IMR-90 (cell line): ENCODE data around the gene DUSP7. TPM values are rescaled to one million over a fixed set of nuclear protein-coding genes. Genes with fewer than 3 reads are reported as not detected.

Experiments
- ATAC-seq: fragments of 200-7000 bp; cut with Tn5 transposase; 2 replicates; pipeline ENCODE4 v1.9.1; 2020; ENCODE audit warnings: low read depth, mild to moderate bottlenecking, moderate library complexity
- BruUV-seq: library from RNA; stranded (reverse); fragments of 400-500 nt; replicated peaks from 2 replicates; lab custom pipeline; 2021; lab: Mats Ljungman, UMichigan
- CTCF ChIA-PET: fragments of 300-600 bp; formaldehyde crosslinking; extraction: SDS; loops from one replicate; lab custom pipeline; 2021; ENCODE audit warnings: antibody characterized with exemption; lab: Yijun Ruan, JAX
- POLR2A ChIA-PET: fragments of 300-600 bp; sonication (Branson Sonifier 250); formaldehyde crosslinking; loops from one replicate; lab custom pipeline; 2022; ENCODE audit warnings: antibody characterized with exemption; ENCODE audit not compliant: unreplicated experiment; lab: Charles Lee
- DNase-seq: peaks from one replicate; pipeline ENCODE4 v3.0.0; 2013
- H2AFZ ChIP-seq: replicated peaks from 2 replicates; pipeline ENCODE3; 2013; ENCODE audit warnings: low read length, mild to moderate bottlenecking; ENCODE audit not compliant: poor library complexity
- H2AK5ac ChIP-seq: 2 replicates; pipeline ENCODE4 v1.6.1; 2013; ENCODE audit warnings: low read depth, low read length, inconsistent platforms
- H2AK9ac ChIP-seq: replicated peaks from 2 replicates; pipeline ENCODE3; 2013; ENCODE audit warnings: mild to moderate bottlenecking, low read depth, low read length, moderate library complexity; ENCODE audit not compliant: poor library complexity
- H2BK120ac ChIP-seq: 2 replicates; pipeline ENCODE4 v1.6.1; 2013; ENCODE audit warnings: low read depth, low read length, inconsistent platforms
- H2BK15ac ChIP-seq: 3 replicates; pipeline ENCODE4 v1.6.1; 2013; ENCODE audit warnings: low read depth, low read length, inconsistent platforms
- H2BK20ac ChIP-seq: 2 replicates; pipeline ENCODE4 v1.6.1; 2013; ENCODE audit warnings: low read depth, mild to moderate bottlenecking, inconsistent platforms, low read length, moderate library complexity
- H2BK5ac ChIP-seq: 2 replicates; pipeline ENCODE4 v1.6.1; 2013; ENCODE audit warnings: mild to moderate bottlenecking, low read depth, low read length, inconsistent platforms; ENCODE audit not compliant: poor library complexity, severe bottlenecking
- H3K14ac ChIP-seq: replicated peaks from 2 replicates; pipeline ENCODE4 v1.6.1; 2013; ENCODE audit warnings: low read depth, low read length, inconsistent platforms
- H3K18ac ChIP-seq: 2 replicates; pipeline ENCODE4 v1.6.1; 2013; ENCODE audit warnings: low read depth, low read length, control low read depth
- H3K23ac ChIP-seq: 2 replicates; pipeline ENCODE4 v1.6.1; 2013; ENCODE audit warnings: low read depth, low read length, inconsistent platforms
- H3K27ac ChIP-seq: 2 replicates; pipeline ENCODE4 v1.5.1; 2013; ENCODE audit warnings: mild to moderate bottlenecking, control low read depth, low read length; ENCODE audit not compliant: insufficient read depth
- H3K27me3 ChIP-seq: 2 replicates; pipeline ENCODE4 v1.6.1; 2013; ENCODE audit warnings: low read length; ENCODE audit not compliant: control insufficient read depth, insufficient read depth
- H3K36me3 ChIP-seq: 2 replicates; pipeline ENCODE4 v1.6.1; 2013; ENCODE audit warnings: low read length, mixed read lengths; ENCODE audit not compliant: control insufficient read depth, insufficient read depth
- H3K4ac ChIP-seq: 2 replicates; pipeline ENCODE4 v1.6.1; 2013; ENCODE audit warnings: low read depth, low read length, inconsistent platforms
- H3K4me1 ChIP-seq: 2 replicates; pipeline ENCODE4 v1.6.1; 2013; ENCODE audit warnings: low read length, mixed read lengths; ENCODE audit not compliant: control insufficient read depth, insufficient read depth
- H3K4me2 ChIP-seq: 2 replicates; pipeline ENCODE4 v1.6.1; 2013; ENCODE audit warnings: low read depth, mild to moderate bottlenecking, control low read depth, low read length, moderate library complexity
- H3K4me3 ChIP-seq: 2 replicates; pipeline ENCODE4 v1.5.1; 2013; ENCODE audit warnings: low read depth, mild to moderate bottlenecking, control low read depth, low read length, moderate library complexity; ENCODE audit not compliant: insufficient read depth
- H3K56ac ChIP-seq: 2 replicates; pipeline ENCODE4 v1.6.1; 2013; ENCODE audit warnings: low read length, inconsistent platforms; ENCODE audit not compliant: insufficient read depth; ENCODE audit errors: extremely low read depth
- H3K79me1 ChIP-seq, 2 experiments: 2 replicates each; pipeline ENCODE4 v1.6.1; 2013; ENCODE audit warnings: low read length in 2 of 2, inconsistent platforms in 1 of 2, low read depth in 1 of 2
- H3K9ac ChIP-seq: 2 replicates; pipeline ENCODE4 v1.6.1; 2013; ENCODE audit warnings: low read depth, low read length, control low read depth
- H3K9me1 ChIP-seq: 2 replicates; pipeline ENCODE4 v1.6.1; 2013; ENCODE audit warnings: low read length, inconsistent platforms; ENCODE audit not compliant: insufficient read depth
- H3K9me3 ChIP-seq: 2 replicates; pipeline ENCODE4 v1.6.1; 2013; ENCODE audit warnings: low read length; ENCODE audit not compliant: control insufficient read depth, insufficient read depth
- H4K20me1 ChIP-seq: 2 replicates; pipeline ENCODE4 v1.6.1; 2013; ENCODE audit warnings: low read length, inconsistent platforms; ENCODE audit not compliant: insufficient read depth
- H4K5ac ChIP-seq: 2 replicates; pipeline ENCODE4 v1.6.1; 2013; ENCODE audit warnings: mild to moderate bottlenecking, low read depth, low read length, control low read depth
- H4K8ac ChIP-seq, 2 experiments: 2 replicates each; pipeline ENCODE4 v1.6.1; 2013; ENCODE audit warnings: low read depth in 2 of 2, low read length in 2 of 2, control low read depth in 1 of 2, inconsistent platforms in 1 of 2
- H4K91ac ChIP-seq: 2 replicates; pipeline ENCODE4 v1.6.1; 2013; ENCODE audit warnings: low read depth, low read length, inconsistent platforms; ENCODE audit not compliant: insufficient read depth
- BHLHE40 ChIP-seq: fragments of 150-350 bp; IDR thresholded peaks from 2 replicates; pipeline ENCODE4 v1.6.1; 2016; ENCODE audit warnings: mild to moderate bottlenecking, low read depth, low read length
- NFE2L2 ChIP-seq: fragments of 150-350 bp; IDR thresholded peaks from 2 replicates; pipeline ENCODE4 v1.6.1; 2016; ENCODE audit warnings: low read depth, mild to moderate bottlenecking, low read length
- POLR2A ChIP-seq: IDR thresholded peaks from 2 replicates; pipeline ENCODE4 v1.6.1; 2012; ENCODE audit warnings: mild to moderate bottlenecking, low read depth, low read length
- SMC3 ChIP-seq: fragments of 150-350 bp; IDR thresholded peaks from 2 replicates; pipeline ENCODE4 v1.6.1; 2016; ENCODE audit warnings: low read depth, mild to moderate bottlenecking, antibody characterized with exemption, low read length, moderate library complexity
- WGBS, 2 experiments: methylation state at CpG; one replicate each; pipeline versions ENCODE4 v1.1.5 to v1.1.7; 2013; ENCODE audit warnings: missing lambda C conversion rate in 2 of 2; ENCODE audit not compliant: insufficient read length in 1 of 2; ENCODE audit errors: extremely low coverage in 2 of 2; 5-methylcytosine and 5-hydroxymethylcytosine counted together
- dilution Hi-C: fragments of 300-500 bp; cut with HindIII; formaldehyde crosslinking; loops from one replicate; pipeline ENCODE4 v1.14.3; 2018; ENCODE audit warnings: low sequenced_read_pairs; ENCODE audit not compliant: unreplicated experiment
- in situ Hi-C: fragments of 300-500 bp; cut with MboI; formaldehyde crosslinking; loops from 3 replicates; pipeline ENCODE4 v1.14.3; 2019; ENCODE audit warnings: low sequenced_read_pairs, inconsistent platforms, mixed read lengths
- intact Hi-C: fragments of 100-400 bp; cut with micrococcal nuclease; formaldehyde crosslinking; loops from 2 replicates; pipeline ENCODE4 v1.10.0; 2022
- polyA plus RNA-seq, 3 experiments: library from polyadenylated mRNA; depleted of rRNA; stranded (reverse); fragments of >200 nt; gene quantifications; 2 replicates each; pipeline ENCODE4 v1.2.3, GENCODE V29; 2012; ENCODE audit warnings: low replicate concordance in 1 of 3
- total RNA-seq: library from RNA; depleted of rRNA; stranded (reverse); fragments of >200 nt; gene quantifications from 2 replicates; pipeline ENCODE4 v1.2.3, GENCODE V29; 2012

The DUSP7 gene
- total and polyA plus RNA-seq, 2 of the 4 experiments (the other 2 are of a cell fraction) = 9.3 to 24.0 TPM

DNA sequence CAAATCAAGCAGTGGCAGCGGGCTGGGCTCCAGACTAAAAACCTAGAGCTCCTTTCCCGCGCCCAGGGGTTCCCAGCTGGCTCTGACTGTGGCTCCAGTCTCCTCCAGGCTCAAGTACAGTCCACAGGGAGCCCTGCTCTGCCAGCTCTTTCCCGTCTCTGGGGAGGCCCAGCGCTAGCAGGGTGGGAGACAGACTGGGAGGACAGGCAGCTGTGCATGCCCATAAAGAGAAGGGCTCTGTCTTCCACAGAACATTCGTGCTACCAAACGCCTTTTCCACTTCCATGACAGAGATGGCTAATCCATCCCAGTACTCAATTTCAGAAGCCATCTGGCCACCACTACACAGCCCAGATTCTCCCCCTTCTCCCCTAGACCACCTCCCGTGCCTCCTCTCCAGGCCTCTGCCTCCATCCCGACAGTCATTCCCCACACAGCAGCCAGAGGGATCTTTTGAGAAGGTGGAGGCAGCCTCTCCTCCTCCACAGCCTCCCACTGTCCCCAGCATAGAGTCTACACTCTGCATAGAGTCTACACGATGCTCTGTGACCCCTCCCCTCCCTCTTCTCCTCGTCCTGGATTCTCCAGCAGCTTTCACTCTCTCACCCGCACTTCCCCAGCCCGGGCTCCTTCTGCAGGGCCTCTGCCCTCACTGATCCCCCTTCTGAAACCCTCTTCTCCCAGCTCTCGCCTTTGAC, 6.8 kb upstream of the DUSP7 start:
- Histone ChIP-seq H4K8ac (no peak overlapping the region), H2AK5ac (peak overlapping the region; percentile 35; the same call in 1 of the 2 replicates), H4K91ac (no peak overlapping the region), H3K79me1 (no peaks in the 10 kb centered on the region), H4K20me1 (no peaks in the 10 kb centered on the region), H2BK15ac (no peak overlapping the region), H3K14ac (no peak overlapping the region), H3K27ac (no peak overlapping the region), H3K4me2 (no peak overlapping the region), H3K9me3 (no peaks in the 10 kb centered on the region), H3K23ac (no peak overlapping the region), H3K4me1 (peaks cover 14% of the 10 kb centered on the region), H2AFZ (peak overlapping the region; percentile 27), H2BK20ac (no peak overlapping the region), H3K9me1 (no peaks in the 10 kb centered on the region), H4K5ac (no peak overlapping the region), H3K18ac (no peak overlapping the region), H3K4me3 (no peak overlapping the region), H2BK5ac (no peak overlapping the region), H3K4ac (no peak overlapping the region), H3K9ac (no peak overlapping the region), H3K56ac (no peak overlapping the region), H2AK9ac (peak overlapping the region; percentile 46), H3K27me3 (no peaks in the 10 kb centered on the region; the same call in 1 of the 2 replicates), H3K36me3 (no peaks in the 10 kb centered on the region), H2BK120ac (no peak overlapping the region)
- CTCF ChIA-PET = no interaction called here
- dilution Hi-C loops (no loop called here), intact Hi-C loops (no loop called here), in situ Hi-C loops (no loop called here)
- DNase-seq (no peak), ATAC-seq (no peak)
- 66% methylated on average over 11 of the region's 14 CpGs; no CpG with 5 or more reads in 1 of the 2 experiments for WGBS, 2 experiments
- BruUV-seq = no TSS peak
- TF ChIP-seq SMC3 (no peak), POLR2A (no peak), NFE2L2 (no peak), BHLHE40 (no peak)
- POLR2A ChIA-PET = no interaction called here
